IMR-90 (cell line): ENCODE data around the gene C6orf52. TPM values are rescaled to one million over a fixed set of nuclear protein-coding genes. Genes with fewer than 3 reads are reported as not detected.

Experiments used
- ATAC-seq: fragments of 200-7000 bp; cut with Tn5 transposase; 2 replicates; pipeline ENCODE4 v1.9.1; 2020; ENCODE audit warnings: low read depth, mild to moderate bottlenecking, moderate library complexity
- BruUV-seq: library from RNA; stranded (reverse); fragments of 400-500 nt; replicated peaks from 2 replicates; lab custom pipeline; 2021; lab: Mats Ljungman, UMichigan
- CTCF ChIA-PET: fragments of 300-600 bp; formaldehyde crosslinking; extraction: SDS; loops from one replicate; lab custom pipeline; 2021; ENCODE audit warnings: antibody characterized with exemption; lab: Yijun Ruan, JAX
- POLR2A ChIA-PET: fragments of 300-600 bp; sonication (Branson Sonifier 250); formaldehyde crosslinking; loops from one replicate; lab custom pipeline; 2022; ENCODE audit warnings: antibody characterized with exemption; ENCODE audit not compliant: unreplicated experiment; lab: Charles Lee
- DNase-seq: peaks from one replicate; pipeline ENCODE4 v3.0.0; 2013
- H2AFZ ChIP-seq: replicated peaks from 2 replicates; pipeline ENCODE3; 2013; ENCODE audit warnings: low read length, mild to moderate bottlenecking; ENCODE audit not compliant: poor library complexity
- H2AK5ac ChIP-seq: 2 replicates; pipeline ENCODE4 v1.6.1; 2013; ENCODE audit warnings: low read depth, low read length, inconsistent platforms
- H2AK9ac ChIP-seq: replicated peaks from 2 replicates; pipeline ENCODE3; 2013; ENCODE audit warnings: mild to moderate bottlenecking, low read depth, low read length, moderate library complexity; ENCODE audit not compliant: poor library complexity
- H2BK120ac ChIP-seq: 2 replicates; pipeline ENCODE4 v1.6.1; 2013; ENCODE audit warnings: low read depth, low read length, inconsistent platforms
- H2BK15ac ChIP-seq: 3 replicates; pipeline ENCODE4 v1.6.1; 2013; ENCODE audit warnings: low read depth, low read length, inconsistent platforms
- H2BK20ac ChIP-seq: 2 replicates; pipeline ENCODE4 v1.6.1; 2013; ENCODE audit warnings: low read depth, mild to moderate bottlenecking, inconsistent platforms, low read length, moderate library complexity
- H2BK5ac ChIP-seq: 2 replicates; pipeline ENCODE4 v1.6.1; 2013; ENCODE audit warnings: mild to moderate bottlenecking, low read depth, low read length, inconsistent platforms; ENCODE audit not compliant: poor library complexity, severe bottlenecking
- H3K14ac ChIP-seq: replicated peaks from 2 replicates; pipeline ENCODE4 v1.6.1; 2013; ENCODE audit warnings: low read depth, low read length, inconsistent platforms
- H3K18ac ChIP-seq: 2 replicates; pipeline ENCODE4 v1.6.1; 2013; ENCODE audit warnings: low read depth, low read length, control low read depth
- H3K23ac ChIP-seq: 2 replicates; pipeline ENCODE4 v1.6.1; 2013; ENCODE audit warnings: low read depth, low read length, inconsistent platforms
- H3K27ac ChIP-seq: 2 replicates; pipeline ENCODE4 v1.5.1; 2013; ENCODE audit warnings: mild to moderate bottlenecking, control low read depth, low read length; ENCODE audit not compliant: insufficient read depth
- H3K27me3 ChIP-seq: 2 replicates; pipeline ENCODE4 v1.6.1; 2013; ENCODE audit warnings: low read length; ENCODE audit not compliant: control insufficient read depth, insufficient read depth
- H3K36me3 ChIP-seq: 2 replicates; pipeline ENCODE4 v1.6.1; 2013; ENCODE audit warnings: low read length, mixed read lengths; ENCODE audit not compliant: control insufficient read depth, insufficient read depth
- H3K4ac ChIP-seq: 2 replicates; pipeline ENCODE4 v1.6.1; 2013; ENCODE audit warnings: low read depth, low read length, inconsistent platforms
- H3K4me1 ChIP-seq: 2 replicates; pipeline ENCODE4 v1.6.1; 2013; ENCODE audit warnings: low read length, mixed read lengths; ENCODE audit not compliant: control insufficient read depth, insufficient read depth
- H3K4me2 ChIP-seq: 2 replicates; pipeline ENCODE4 v1.6.1; 2013; ENCODE audit warnings: low read depth, mild to moderate bottlenecking, control low read depth, low read length, moderate library complexity
- H3K4me3 ChIP-seq: 2 replicates; pipeline ENCODE4 v1.5.1; 2013; ENCODE audit warnings: low read depth, mild to moderate bottlenecking, control low read depth, low read length, moderate library complexity; ENCODE audit not compliant: insufficient read depth
- H3K56ac ChIP-seq: 2 replicates; pipeline ENCODE4 v1.6.1; 2013; ENCODE audit warnings: low read length, inconsistent platforms; ENCODE audit not compliant: insufficient read depth; ENCODE audit errors: extremely low read depth
- H3K79me1 ChIP-seq, 2 experiments: 2 replicates each; pipeline ENCODE4 v1.6.1; 2013; ENCODE audit warnings: low read length in 2 of 2, inconsistent platforms in 1 of 2, low read depth in 1 of 2
- H3K9ac ChIP-seq: 2 replicates; pipeline ENCODE4 v1.6.1; 2013; ENCODE audit warnings: low read depth, low read length, control low read depth
- H3K9me1 ChIP-seq: 2 replicates; pipeline ENCODE4 v1.6.1; 2013; ENCODE audit warnings: low read length, inconsistent platforms; ENCODE audit not compliant: insufficient read depth
- H3K9me3 ChIP-seq: 2 replicates; pipeline ENCODE4 v1.6.1; 2013; ENCODE audit warnings: low read length; ENCODE audit not compliant: control insufficient read depth, insufficient read depth
- H4K20me1 ChIP-seq: 2 replicates; pipeline ENCODE4 v1.6.1; 2013; ENCODE audit warnings: low read length, inconsistent platforms; ENCODE audit not compliant: insufficient read depth
- H4K5ac ChIP-seq: 2 replicates; pipeline ENCODE4 v1.6.1; 2013; ENCODE audit warnings: mild to moderate bottlenecking, low read depth, low read length, control low read depth
- H4K8ac ChIP-seq, 2 experiments: 2 replicates each; pipeline ENCODE4 v1.6.1; 2013; ENCODE audit warnings: low read depth in 2 of 2, low read length in 2 of 2, control low read depth in 1 of 2, inconsistent platforms in 1 of 2
- H4K91ac ChIP-seq: 2 replicates; pipeline ENCODE4 v1.6.1; 2013; ENCODE audit warnings: low read depth, low read length, inconsistent platforms; ENCODE audit not compliant: insufficient read depth
- BHLHE40 ChIP-seq: fragments of 150-350 bp; IDR thresholded peaks from 2 replicates; pipeline ENCODE4 v1.6.1; 2016; ENCODE audit warnings: mild to moderate bottlenecking, low read depth, low read length
- CEBPB ChIP-seq: IDR thresholded peaks from 2 replicates; pipeline ENCODE4 v1.6.1; 2012; ENCODE audit warnings: low read depth, low read length, improper control_type of control experiment
- CHD1 ChIP-seq: IDR thresholded peaks from 2 replicates; pipeline ENCODE4 v1.6.1; 2012; ENCODE audit warnings: low read depth, low read length, improper control_type of control experiment
- FOS ChIP-seq: fragments of 150-350 bp; IDR thresholded peaks from 2 replicates; pipeline ENCODE4 v1.6.1; 2016; ENCODE audit warnings: low read depth, low read length
- MAFK ChIP-seq: IDR thresholded peaks from 2 replicates; pipeline ENCODE4 v1.6.1; 2012; ENCODE audit warnings: low read depth, low read length, improper control_type of control experiment
- MAZ ChIP-seq: IDR thresholded peaks from 2 replicates; pipeline ENCODE4 v1.6.1; 2012; ENCODE audit warnings: low read depth, mild to moderate bottlenecking, low read length, improper control_type of control experiment, moderate library complexity, borderline replicate concordance
- MXI1 ChIP-seq: IDR thresholded peaks from 2 replicates; pipeline ENCODE4 v1.6.1; 2012; ENCODE audit warnings: low read depth, mild to moderate bottlenecking, low read length, moderate library complexity, borderline replicate concordance
- NFE2L2 ChIP-seq: fragments of 150-350 bp; IDR thresholded peaks from 2 replicates; pipeline ENCODE4 v1.6.1; 2016; ENCODE audit warnings: low read depth, mild to moderate bottlenecking, low read length
- POLR2A ChIP-seq: IDR thresholded peaks from 2 replicates; pipeline ENCODE4 v1.6.1; 2012; ENCODE audit warnings: mild to moderate bottlenecking, low read depth, low read length
- RAD21 ChIP-seq: IDR thresholded peaks from 2 replicates; pipeline ENCODE4 v1.6.1; 2012; ENCODE audit warnings: low read length, improper control_type of control experiment
- RCOR1 ChIP-seq: IDR thresholded peaks from 2 replicates; pipeline ENCODE4 v1.6.1; 2012; ENCODE audit warnings: mild to moderate bottlenecking, low read length, improper control_type of control experiment; ENCODE audit not compliant: insufficient replicate concordance
- RFX5 ChIP-seq: IDR thresholded peaks from 2 replicates; pipeline ENCODE4 v1.8.0; 2012; ENCODE audit warnings: low read depth, mild to moderate bottlenecking, low read length, moderate library complexity
- SMC3 ChIP-seq: fragments of 150-350 bp; IDR thresholded peaks from 2 replicates; pipeline ENCODE4 v1.6.1; 2016; ENCODE audit warnings: low read depth, mild to moderate bottlenecking, antibody characterized with exemption, low read length, moderate library complexity
- WGBS, 2 experiments: methylation state at CpG; one replicate each; pipeline versions ENCODE4 v1.1.5 to v1.1.7; 2013; ENCODE audit warnings: missing lambda C conversion rate in 2 of 2; ENCODE audit not compliant: insufficient read length in 1 of 2; ENCODE audit errors: extremely low coverage in 2 of 2; 5-methylcytosine and 5-hydroxymethylcytosine counted together
- dilution Hi-C: fragments of 300-500 bp; cut with HindIII; formaldehyde crosslinking; loops from one replicate; pipeline ENCODE4 v1.14.3; 2018; ENCODE audit warnings: low sequenced_read_pairs; ENCODE audit not compliant: unreplicated experiment
- in situ Hi-C: fragments of 300-500 bp; cut with MboI; formaldehyde crosslinking; loops from 3 replicates; pipeline ENCODE4 v1.14.3; 2019; ENCODE audit warnings: low sequenced_read_pairs, inconsistent platforms, mixed read lengths
- intact Hi-C: fragments of 100-400 bp; cut with micrococcal nuclease; formaldehyde crosslinking; loops from 2 replicates; pipeline ENCODE4 v1.10.0; 2022
- polyA plus RNA-seq, 3 experiments: library from polyadenylated mRNA; depleted of rRNA; stranded (reverse); fragments of >200 nt; gene quantifications; 2 replicates each; pipeline ENCODE4 v1.2.3, GENCODE V29; 2012; ENCODE audit warnings: low replicate concordance in 1 of 3
- total RNA-seq: library from RNA; depleted of rRNA; stranded (reverse); fragments of >200 nt; gene quantifications from 2 replicates; pipeline ENCODE4 v1.2.3, GENCODE V29; 2012
- TF ChIP-seq, protein P1 (sequence below): conservative IDR thresholded peaks from 2 replicates; pipeline ENCODE4 v1.5.1; 2012; ENCODE audit warnings: mild to moderate bottlenecking, low read depth, low read length, improper control_type of control experiment
- TF ChIP-seq, protein P2 (sequence below): fragments of 150-350 bp; IDR thresholded peaks from 2 replicates; pipeline ENCODE4 v1.6.1; 2017; ENCODE audit warnings: mild to moderate bottlenecking, antibody characterized with exemption, low read length, low read depth
- TF ChIP-seq, protein P3 (sequence below): fragments of 150-350 bp; IDR thresholded peaks from 2 replicates; pipeline ENCODE4 v1.6.1; 2016; ENCODE audit warnings: low read depth, mild to moderate bottlenecking, low read length, moderate library complexity, borderline replicate concordance

The C6orf52 gene
- total and polyA plus RNA-seq, 2 of the 4 experiments (the other 2 are of a cell fraction), result 0.31 TPM; not detected in 1

DNA sequence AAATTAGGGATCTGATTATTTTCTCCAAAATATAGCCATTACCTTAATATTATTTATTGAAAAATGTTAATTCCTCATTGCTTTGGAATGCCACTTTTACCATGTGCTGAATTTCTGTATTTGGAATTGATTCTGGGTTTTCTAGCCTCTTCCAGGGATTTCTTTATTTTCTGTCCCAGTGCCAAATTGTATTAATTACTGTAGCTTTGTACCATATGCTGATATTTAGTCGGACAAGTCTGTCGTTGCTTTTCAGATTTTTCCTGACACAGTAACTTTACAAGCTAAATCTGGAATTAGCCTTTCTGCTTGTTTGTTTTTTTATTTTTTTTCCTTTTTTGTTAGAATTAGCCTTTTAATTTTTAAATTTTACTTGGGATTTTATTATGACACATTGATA is 42.3 kb upstream of the C6orf52 start:
- TF ChIP-seq, protein P1, sequence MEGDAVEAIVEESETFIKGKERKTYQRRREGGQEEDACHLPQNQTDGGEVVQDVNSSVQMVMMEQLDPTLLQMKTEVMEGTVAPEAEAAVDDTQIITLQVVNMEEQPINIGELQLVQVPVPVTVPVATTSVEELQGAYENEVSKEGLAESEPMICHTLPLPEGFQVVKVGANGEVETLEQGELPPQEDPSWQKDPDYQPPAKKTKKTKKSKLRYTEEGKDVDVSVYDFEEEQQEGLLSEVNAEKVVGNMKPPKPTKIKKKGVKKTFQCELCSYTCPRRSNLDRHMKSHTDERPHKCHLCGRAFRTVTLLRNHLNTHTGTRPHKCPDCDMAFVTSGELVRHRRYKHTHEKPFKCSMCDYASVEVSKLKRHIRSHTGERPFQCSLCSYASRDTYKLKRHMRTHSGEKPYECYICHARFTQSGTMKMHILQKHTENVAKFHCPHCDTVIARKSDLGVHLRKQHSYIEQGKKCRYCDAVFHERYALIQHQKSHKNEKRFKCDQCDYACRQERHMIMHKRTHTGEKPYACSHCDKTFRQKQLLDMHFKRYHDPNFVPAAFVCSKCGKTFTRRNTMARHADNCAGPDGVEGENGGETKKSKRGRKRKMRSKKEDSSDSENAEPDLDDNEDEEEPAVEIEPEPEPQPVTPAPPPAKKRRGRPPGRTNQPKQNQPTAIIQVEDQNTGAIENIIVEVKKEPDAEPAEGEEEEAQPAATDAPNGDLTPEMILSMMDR, result no peak
- TF ChIP-seq BHLHE40 (no peak), NFE2L2 (no peak), MAFK (no peak), MXI1 (no peak), CHD1 (no peak), FOS (no peak), RCOR1 (no peak), POLR2A (no peak), RFX5 (no peak), CEBPB (no peak), RAD21 (no peak), MAZ (no peak), SMC3 (no peak)
- TF ChIP-seq, protein P2, sequence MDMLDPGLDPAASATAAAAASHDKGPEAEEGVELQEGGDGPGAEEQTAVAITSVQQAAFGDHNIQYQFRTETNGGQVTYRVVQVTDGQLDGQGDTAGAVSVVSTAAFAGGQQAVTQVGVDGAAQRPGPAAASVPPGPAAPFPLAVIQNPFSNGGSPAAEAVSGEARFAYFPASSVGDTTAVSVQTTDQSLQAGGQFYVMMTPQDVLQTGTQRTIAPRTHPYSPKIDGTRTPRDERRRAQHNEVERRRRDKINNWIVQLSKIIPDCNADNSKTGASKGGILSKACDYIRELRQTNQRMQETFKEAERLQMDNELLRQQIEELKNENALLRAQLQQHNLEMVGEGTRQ, result no peak
- TF ChIP-seq, protein P3, sequence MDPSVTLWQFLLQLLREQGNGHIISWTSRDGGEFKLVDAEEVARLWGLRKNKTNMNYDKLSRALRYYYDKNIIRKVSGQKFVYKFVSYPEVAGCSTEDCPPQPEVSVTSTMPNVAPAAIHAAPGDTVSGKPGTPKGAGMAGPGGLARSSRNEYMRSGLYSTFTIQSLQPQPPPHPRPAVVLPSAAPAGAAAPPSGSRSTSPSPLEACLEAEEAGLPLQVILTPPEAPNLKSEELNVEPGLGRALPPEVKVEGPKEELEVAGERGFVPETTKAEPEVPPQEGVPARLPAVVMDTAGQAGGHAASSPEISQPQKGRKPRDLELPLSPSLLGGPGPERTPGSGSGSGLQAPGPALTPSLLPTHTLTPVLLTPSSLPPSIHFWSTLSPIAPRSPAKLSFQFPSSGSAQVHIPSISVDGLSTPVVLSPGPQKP, result no peak
- Histone ChIP-seq H4K5ac (no peak overlapping the region), H4K20me1 (no peaks in the 10 kb centered on the region), H3K9me3 (no peaks in the 10 kb centered on the region), H2BK120ac (no peak overlapping the region), H3K18ac (no peak overlapping the region; the same call in 1 of the 2 replicates), H3K36me3 (peaks cover 16% of the 10 kb centered on the region), H3K9me1 (no peaks in the 10 kb centered on the region; the same call in 1 of the 2 replicates), H3K23ac (no peak overlapping the region), H4K91ac (no peak overlapping the region), H4K8ac (no peak overlapping the region), H2AK9ac (no peak overlapping the region), H3K27me3 (no peaks in the 10 kb centered on the region), H3K14ac (no peak overlapping the region), H2BK15ac (no peak overlapping the region), H3K9ac (no peak overlapping the region), H3K4me2 (no peak overlapping the region), H3K56ac (no peak overlapping the region), H3K27ac (no peak overlapping the region), H3K4ac (no peak overlapping the region), H3K4me1 (peaks cover 3% of the 10 kb centered on the region; the same call in 1 of the 2 replicates), H3K79me1 (peaks cover 11 to 25% of the 10 kb centered on the region in 2 experiments), H2BK20ac (no peak overlapping the region), H2BK5ac (peak overlapping the region; percentile 72), H2AK5ac (no peak overlapping the region), H3K4me3 (no peak overlapping the region), H2AFZ (no peak overlapping the region)
- DNase-seq (no peak), ATAC-seq (no peak)
- ChIA-PET POLR2A (no interaction called here), CTCF (interaction anchor here (1.0 kb wide), 1 partner anchor 9 kb away, joined by 4 read pairs; no protein-coding TSS in a partner anchor)
- dilution Hi-C loops (no loop called here), intact Hi-C loops (loop anchor here (5.0 kb wide), 1 partner anchor 1609 kb away; no protein-coding TSS in a partner anchor), in situ Hi-C loops (loop anchor here (25.0 kb wide), 1 partner anchor 1249 kb away; no protein-coding TSS in a partner anchor)
- no CpG with 5 or more reads among the region's 2 CpGs for WGBS, 2 experiments
- BruUV-seq, result no TSS peak
